ENCODE measurements around the gene LAMC2. TPM values are rescaled to one million over a fixed set of nuclear protein-coding genes. Genes with fewer than 3 reads are reported as not detected.
A peak's percentile ranks its signal among the peaks of the same experiment; 100 is the strongest.

The LAMC2 gene
- polyA plus RNA-seq, 4 donors: 2.4 to 70.6 (median 6.2) TPM

DNA sequence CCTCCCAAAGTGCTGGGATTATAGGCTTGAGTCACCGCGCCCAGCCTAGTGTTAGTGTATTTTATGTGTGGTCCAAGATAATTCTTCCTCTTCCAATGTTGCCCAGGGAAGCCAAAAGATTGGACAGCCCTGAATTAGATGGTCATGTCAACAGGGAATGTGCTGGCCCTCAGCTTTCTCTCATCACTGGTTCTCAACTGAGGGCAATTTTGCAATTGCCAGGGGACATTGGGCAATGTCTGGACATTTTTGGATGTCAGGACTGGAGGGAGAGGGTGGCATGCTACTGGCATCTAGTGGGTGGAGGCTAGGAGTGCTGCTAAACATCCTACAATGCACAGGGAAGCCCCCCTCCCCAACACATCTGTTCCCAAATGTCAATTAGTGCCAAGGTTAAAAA is 95.0 kb downstream of the LAMC2 start:
- Histone ChIP-seq H3K4me1 (ENCODE audit: control insufficient read depth in 3 of 3, insufficient read depth in 2 of 3, low read depth in 1 of 3, low read length in 2 of 3) (peaks cover 0 to 19% (median 0%) of the 10 kb centered on the region in 3 donors), H3K27ac (ENCODE audit: low read depth in 1 of 3, low read length in 2 of 3) (no peak overlapping the region), H3K4me3 (ENCODE audit: low read depth in 1 of 3, low read length in 3 of 3) (no peak overlapping the region), H3K9me3 (ENCODE audit: control insufficient read depth in 2 of 2, insufficient read depth in 1 of 2, low read depth in 1 of 2, low read length in 1 of 2) (no peaks in the 10 kb centered on the region), H3K27me3 (ENCODE audit: control insufficient read depth in 3 of 3, insufficient read depth in 3 of 3, low read length in 3 of 3) (no peaks in the 10 kb centered on the region), H3K36me3 (ENCODE audit: control insufficient read depth in 3 of 3, insufficient read depth in 2 of 3, low read depth in 1 of 3, low read length in 3 of 3) (no peaks in the 10 kb centered on the region)
- 97 to 100% (median 99%) methylated on average over 2 of the region's 2 CpGs for WGBS, 3 donors
- DNase-seq (no peak), FAIRE-seq (no peak)

DNA sequence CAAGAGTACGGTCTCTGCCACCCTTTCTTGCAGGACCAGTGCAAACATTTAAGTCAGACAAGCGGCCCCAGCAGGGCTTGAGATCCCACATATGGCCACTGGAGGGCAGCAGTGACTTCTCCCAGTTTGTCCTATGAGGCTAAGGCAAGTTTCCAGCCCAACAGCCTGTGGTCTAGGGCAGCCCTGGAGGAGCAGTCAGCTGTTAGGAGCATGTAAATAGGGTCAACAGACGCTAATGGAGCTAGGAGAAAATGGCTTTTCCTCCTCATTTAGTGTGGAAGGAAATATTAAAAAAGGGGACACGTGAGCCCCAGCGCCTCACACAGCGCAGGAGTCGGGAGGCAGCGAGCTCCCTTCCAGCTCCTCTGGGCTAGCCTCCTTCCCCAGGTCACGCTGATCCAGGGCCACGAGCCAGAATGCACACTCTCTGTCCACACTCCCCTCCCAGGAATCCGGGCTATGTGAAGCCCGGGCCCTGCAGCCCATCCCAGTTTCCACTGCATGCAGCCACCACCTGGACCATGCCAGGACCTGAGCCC is 95.6 kb downstream of the LAMC2 start:
- H3K4me3 ChIP-seq (ENCODE audit: low read depth in 1 of 3, low read length in 3 of 3): no peak overlapping the region
- H3K27ac ChIP-seq (ENCODE audit: low read depth in 1 of 3, low read length in 2 of 3): peak overlapping the region in 1 of 3 donors; percentile 1
- no peaks in the 10 kb centered on the region for H3K36me3 ChIP-seq (ENCODE audit: control insufficient read depth in 3 of 3, insufficient read depth in 2 of 3, low read depth in 1 of 3, low read length in 3 of 3)
- no peaks in the 10 kb centered on the region for H3K9me3 ChIP-seq (ENCODE audit: control insufficient read depth in 2 of 2, insufficient read depth in 1 of 2, low read depth in 1 of 2, low read length in 1 of 2)
- FAIRE-seq (no peak), DNase-seq (peak; percentile 77 to 91)
- H3K27me3 ChIP-seq (ENCODE audit: control insufficient read depth in 3 of 3, insufficient read depth in 3 of 3, low read length in 3 of 3): no peaks in the 10 kb centered on the region
- WGBS, 3 donors: 38 to 48% (median 45%) methylated on average over 11 to 12 of the region's 12 CpGs
- H3K4me1 ChIP-seq (ENCODE audit: control insufficient read depth in 3 of 3, insufficient read depth in 2 of 3, low read depth in 1 of 3, low read length in 2 of 3): peaks cover 0 to 13% (median 0%) of the 10 kb centered on the region in 3 donors

DNA sequence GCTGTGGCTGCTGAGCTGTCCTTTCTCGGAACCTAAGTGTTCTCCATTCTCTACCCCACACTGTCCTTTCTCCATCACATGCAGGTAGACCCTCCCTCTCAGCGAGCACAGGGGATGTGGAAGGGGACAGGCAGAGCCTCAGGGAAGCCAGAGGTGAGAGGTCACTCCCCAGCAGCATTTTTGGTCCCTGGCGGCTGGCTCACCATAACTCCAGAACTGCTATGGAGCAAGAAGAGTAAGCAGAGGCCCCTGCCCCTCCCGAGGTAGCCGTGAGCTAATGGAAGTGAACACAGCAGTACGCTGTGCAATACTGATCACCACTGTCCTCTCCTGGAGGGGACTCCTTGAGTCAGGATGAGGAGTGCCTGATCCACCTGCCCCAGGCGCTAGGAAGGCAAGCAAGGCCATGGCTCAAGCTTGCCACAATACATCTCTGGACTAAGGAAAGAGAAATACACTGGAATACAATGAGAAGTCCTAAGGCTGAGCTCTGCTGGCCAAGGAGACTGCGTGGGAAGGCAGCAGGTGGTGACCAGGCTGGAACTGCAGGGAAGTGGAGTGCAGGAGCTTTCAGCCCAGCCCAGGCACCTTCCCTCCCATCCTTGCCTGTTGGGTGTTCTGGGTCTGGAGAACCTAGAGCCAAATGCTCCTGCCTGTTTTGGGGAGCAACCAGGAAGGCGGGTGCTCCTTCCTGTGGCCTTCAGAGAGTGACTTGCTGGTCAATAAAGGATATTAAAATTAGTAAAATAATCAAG is 96.2 kb downstream of the LAMC2 start:
- no peak overlapping the region for H3K27ac ChIP-seq (ENCODE audit: low read depth in 1 of 3, low read length in 2 of 3)
- 69 to 83% (median 81%) methylated on average over 9 of the region's 9 CpGs for WGBS, 3 donors
- no peaks in the 10 kb centered on the region for H3K27me3 ChIP-seq (ENCODE audit: control insufficient read depth in 3 of 3, insufficient read depth in 3 of 3, low read length in 3 of 3)
- peaks cover 0 to 8% (median 0%) of the 10 kb centered on the region in 3 donors for H3K4me1 ChIP-seq (ENCODE audit: control insufficient read depth in 3 of 3, insufficient read depth in 2 of 3, low read depth in 1 of 3, low read length in 2 of 3)
- DNase-seq: no peak
- H3K9me3 ChIP-seq (ENCODE audit: control insufficient read depth in 2 of 2, insufficient read depth in 1 of 2, low read depth in 1 of 2, low read length in 1 of 2): no peaks in the 10 kb centered on the region
- no peak for FAIRE-seq
- no peak overlapping the region for H3K4me3 ChIP-seq (ENCODE audit: low read depth in 1 of 3, low read length in 3 of 3)
- H3K36me3 ChIP-seq (ENCODE audit: control insufficient read depth in 3 of 3, insufficient read depth in 2 of 3, low read depth in 1 of 3, low read length in 3 of 3): no peaks in the 10 kb centered on the region

- Histone ChIP-seq H3K9me3 (ENCODE audit: control insufficient read depth in 2 of 2, insufficient read depth in 1 of 2, low read depth in 1 of 2, low read length in 1 of 2) (no peaks in the 10 kb centered on the region), H3K27ac (ENCODE audit: low read depth in 1 of 3, low read length in 2 of 3) (no peak overlapping the region), H3K4me1 (ENCODE audit: control insufficient read depth in 3 of 3, insufficient read depth in 2 of 3, low read depth in 1 of 3, low read length in 2 of 3) (peaks cover 0 to 8% (median 0%) of the 10 kb centered on the region in 3 donors), H3K27me3 (ENCODE audit: control insufficient read depth in 3 of 3, insufficient read depth in 3 of 3, low read length in 3 of 3) (no peaks in the 10 kb centered on the region), H3K4me3 (ENCODE audit: low read depth in 1 of 3, low read length in 3 of 3) (no peak overlapping the region), H3K36me3 (ENCODE audit: control insufficient read depth in 3 of 3, insufficient read depth in 2 of 3, low read depth in 1 of 3, low read length in 3 of 3) (no peaks in the 10 kb centered on the region)
- DNase-seq (no peak), FAIRE-seq (no peak)
- 78 to 85% (median 81%) methylated on average over 5 of the region's 5 CpGs for WGBS, 3 donors
These were observed 97.2 kb downstream of the LAMC2 start for GRCh38 chr1:183283286-183283685.

GRCh38 chr1:183284086-183284485 is 98.0 kb downstream of the LAMC2 start:
- Histone ChIP-seq H3K4me3 (ENCODE audit: low read depth in 1 of 3, low read length in 3 of 3) (no peak overlapping the region), H3K9me3 (ENCODE audit: control insufficient read depth in 2 of 2, insufficient read depth in 1 of 2, low read depth in 1 of 2, low read length in 1 of 2) (peaks cover 0 to 5% of the 10 kb centered on the region in 2 donors), H3K36me3 (ENCODE audit: control insufficient read depth in 3 of 3, insufficient read depth in 2 of 3, low read depth in 1 of 3, low read length in 3 of 3) (no peaks in the 10 kb centered on the region), H3K4me1 (ENCODE audit: control insufficient read depth in 3 of 3, insufficient read depth in 2 of 3, low read depth in 1 of 3, low read length in 2 of 3) (peaks cover 0 to 8% (median 0%) of the 10 kb centered on the region in 3 donors), H3K27me3 (ENCODE audit: control insufficient read depth in 3 of 3, insufficient read depth in 3 of 3, low read length in 3 of 3) (no peaks in the 10 kb centered on the region), H3K27ac (ENCODE audit: low read depth in 1 of 3, low read length in 2 of 3) (no peak overlapping the region)
- WGBS, 3 donors: 70 to 86% (median 84%) methylated on average over 5 of the region's 5 CpGs
- DNase-seq (no peak), FAIRE-seq (no peak)

DNA sequence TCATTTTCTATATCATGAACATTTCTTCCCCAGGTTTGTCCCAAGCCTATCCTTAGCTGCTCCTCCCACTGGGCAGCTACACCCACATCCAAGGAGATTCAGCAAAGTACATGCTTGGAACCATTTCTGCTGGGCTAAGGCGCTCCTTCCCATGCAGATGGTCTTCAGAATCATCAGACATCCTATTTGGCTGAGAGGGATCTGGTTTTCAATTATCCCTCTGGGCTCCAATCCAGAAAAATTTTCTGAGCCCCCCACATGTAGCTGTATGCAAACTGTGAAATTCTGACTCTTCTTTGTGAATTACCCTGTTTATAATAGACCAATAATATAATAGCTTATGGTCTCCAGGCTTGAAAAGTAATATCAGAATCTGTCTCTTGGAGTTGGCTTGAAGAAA is 99.2 kb downstream of the LAMC2 start:
- no peak for DNase-seq
- H3K4me3 ChIP-seq (ENCODE audit: low read depth in 1 of 3, low read length in 3 of 3): no peak overlapping the region
- H3K27ac ChIP-seq (ENCODE audit: low read depth in 1 of 3, low read length in 2 of 3): no peak overlapping the region
- peaks cover 0 to 5% (median 0%) of the 10 kb centered on the region in 3 donors for H3K4me1 ChIP-seq (ENCODE audit: control insufficient read depth in 3 of 3, insufficient read depth in 2 of 3, low read depth in 1 of 3, low read length in 2 of 3)
- H3K27me3 ChIP-seq (ENCODE audit: control insufficient read depth in 3 of 3, insufficient read depth in 3 of 3, low read length in 3 of 3): no peaks in the 10 kb centered on the region
- peaks cover 0 to 5% of the 10 kb centered on the region in 2 donors for H3K9me3 ChIP-seq (ENCODE audit: control insufficient read depth in 2 of 2, insufficient read depth in 1 of 2, low read depth in 1 of 2, low read length in 1 of 2)
- 81 to 96% (median 90%) methylated on average over 1 of the region's 1 CpG for WGBS, 3 donors
- no peaks in the 10 kb centered on the region for H3K36me3 ChIP-seq (ENCODE audit: control insufficient read depth in 3 of 3, insufficient read depth in 2 of 3, low read depth in 1 of 3, low read length in 3 of 3)
- no peak for FAIRE-seq

DNA sequence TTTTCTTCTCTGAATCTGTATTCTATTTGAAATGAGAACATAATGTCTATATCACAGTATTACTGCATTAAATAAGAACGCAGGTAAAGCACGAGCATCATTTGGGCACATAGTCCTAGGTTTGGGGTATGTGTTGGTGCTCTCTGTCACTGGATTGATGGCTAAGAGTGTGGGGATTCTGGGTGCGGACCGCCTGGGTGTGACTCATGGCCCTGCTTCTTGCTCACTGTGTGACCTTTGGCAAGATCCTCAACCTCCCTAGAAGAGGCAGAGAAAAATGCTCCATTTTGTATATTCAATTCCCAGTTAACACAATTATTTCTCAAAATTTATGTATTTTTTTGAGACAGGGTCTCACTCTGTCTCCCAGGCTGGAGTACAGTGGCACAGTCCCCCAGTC is 99.7 kb downstream of the LAMC2 start:
- WGBS, 3 donors: 52 to 86% (median 69%) methylated on average over 4 of the region's 4 CpGs
- Histone ChIP-seq H3K27me3 (ENCODE audit: control insufficient read depth in 3 of 3, insufficient read depth in 3 of 3, low read length in 3 of 3) (no peaks in the 10 kb centered on the region), H3K4me1 (ENCODE audit: control insufficient read depth in 3 of 3, insufficient read depth in 2 of 3, low read depth in 1 of 3, low read length in 2 of 3) (peaks cover 0 to 5% (median 0%) of the 10 kb centered on the region in 3 donors), H3K36me3 (ENCODE audit: control insufficient read depth in 3 of 3, insufficient read depth in 2 of 3, low read depth in 1 of 3, low read length in 3 of 3) (no peaks in the 10 kb centered on the region), H3K4me3 (ENCODE audit: low read depth in 1 of 3, low read length in 3 of 3) (no peak overlapping the region), H3K27ac (ENCODE audit: low read depth in 1 of 3, low read length in 2 of 3) (no peak overlapping the region), H3K9me3 (ENCODE audit: control insufficient read depth in 2 of 2, insufficient read depth in 1 of 2, low read depth in 1 of 2, low read length in 1 of 2) (peaks cover 0 to 5% of the 10 kb centered on the region in 2 donors)
- DNase-seq (no peak), FAIRE-seq (no peak)

DNA sequence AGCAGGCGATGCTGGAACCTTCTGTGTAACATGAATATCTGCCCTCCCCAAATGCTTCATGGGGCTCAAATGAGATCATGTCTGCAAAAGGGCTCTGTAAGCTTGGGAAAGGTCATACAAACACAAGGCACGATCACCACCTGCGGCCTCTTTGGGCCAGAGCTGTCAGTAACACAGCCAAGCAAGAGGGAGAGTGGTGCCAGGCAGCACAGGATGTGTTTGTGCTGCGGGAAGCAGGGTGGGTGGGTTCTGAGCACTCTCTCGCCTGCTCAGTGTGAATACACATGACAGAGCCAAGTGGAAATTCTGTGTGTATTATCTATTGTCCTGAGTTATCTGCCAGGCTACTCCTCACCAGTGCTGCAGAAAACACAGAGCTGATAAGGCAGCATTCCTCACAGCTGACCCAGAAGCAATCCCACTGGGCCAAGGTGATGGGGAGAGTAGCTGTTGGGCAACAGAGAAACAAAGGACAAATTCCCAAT is 101.2 kb downstream of the LAMC2 start:
- no peak overlapping the region for H3K27ac ChIP-seq (ENCODE audit: low read depth in 1 of 3, low read length in 2 of 3)

More for the DNA sequence above, 101.2 kb downstream of the LAMC2 start:
- DNase-seq (no peak), FAIRE-seq (no peak)
- H3K27me3 ChIP-seq (ENCODE audit: control insufficient read depth in 3 of 3, insufficient read depth in 3 of 3, low read length in 3 of 3): no peaks in the 10 kb centered on the region
- H3K36me3 ChIP-seq (ENCODE audit: control insufficient read depth in 3 of 3, insufficient read depth in 2 of 3, low read depth in 1 of 3, low read length in 3 of 3): no peaks in the 10 kb centered on the region
- H3K4me3 ChIP-seq (ENCODE audit: low read depth in 1 of 3, low read length in 3 of 3): no peak overlapping the region
- WGBS, 3 donors: 58 to 73% (median 61%) methylated on average over 5 of the region's 5 CpGs
- no peaks in the 10 kb centered on the region for H3K4me1 ChIP-seq (ENCODE audit: control insufficient read depth in 3 of 3, insufficient read depth in 2 of 3, low read depth in 1 of 3, low read length in 2 of 3)
- H3K9me3 ChIP-seq (ENCODE audit: control insufficient read depth in 2 of 2, insufficient read depth in 1 of 2, low read depth in 1 of 2, low read length in 1 of 2): peaks cover 0 to 5% of the 10 kb centered on the region in 2 donors

Measured in small intestine (tissue), 7 donors.